ENCODE data around the gene VWF. TPM values are rescaled to one million over a fixed set of nuclear protein-coding genes. Genes with fewer than 3 reads are reported as not detected.

The VWF gene
- total and polyA plus RNA-seq, 2 of the 13 experiments (the other 11 are each of a cell fraction or from before 2014, with no cell fraction given) = 0.20 to 0.25 TPM

DNA sequence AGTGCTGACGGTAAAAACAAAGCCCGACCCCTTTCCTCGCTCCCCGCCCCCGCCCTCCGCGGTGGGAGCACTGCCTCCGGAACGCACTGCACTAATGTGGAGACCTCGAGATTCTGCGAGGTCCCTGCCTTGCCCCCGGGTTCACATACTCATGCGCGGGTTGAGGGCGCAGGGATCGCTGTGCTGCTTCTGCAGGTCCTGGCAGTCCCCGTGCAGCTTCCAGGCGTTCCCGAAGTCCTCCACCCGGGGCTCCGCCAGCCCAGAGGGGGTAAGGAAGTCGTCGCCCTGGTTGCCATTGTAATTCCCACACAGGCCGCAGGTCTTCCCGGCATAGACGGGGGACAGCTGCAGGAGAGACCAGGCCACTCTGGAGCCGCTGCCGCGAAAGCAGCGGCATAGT lies 66.8 kb downstream of the VWF start:
- no TSS peak for BruUV-seq (replicated peaks)
- POLR2A ChIA-PET = interaction anchor here (1.2 to 2.0 kb wide), 5 partner anchors 13 to 227 kb away, joined by 4 to 8 read pairs (median 5); no protein-coding TSS in a partner anchor
- no peak for ATAC-seq

More for the DNA sequence above, 66.8 kb downstream of the VWF start:
- Histone ChIP-seq H3K79me2 (ENCODE audit: insufficient read depth, low read length) (no peaks in the 10 kb centered on the region), H3K27ac (ENCODE audit: extremely low read length, insufficient read depth, low read length) (peak overlapping the region; percentile 86), H3K9ac (ENCODE audit: insufficient read depth, low read depth, low read length) (no peak overlapping the region), H3K9me3 (ENCODE audit: low read length) (no peaks in the 10 kb centered on the region), H3K36me3 (replicated peaks in 1 of 2; ENCODE audit: control insufficient read depth in 1 of 2, insufficient read depth in 2 of 2, low read length in 2 of 2) (no peaks in the 10 kb centered on the region), H3K27me3 (ENCODE audit: control insufficient read depth in 1 of 2, insufficient read depth in 2 of 2, low read length in 2 of 2) (no peaks in the 10 kb centered on the region; a peak in 1 of 5 replicates), H3K4me1 (ENCODE audit: insufficient read depth, low read length) (peaks cover 80% of the 10 kb centered on the region), H3K4me2 (ENCODE audit: low read depth, low read length) (no peak overlapping the region), H2AFZ (ENCODE audit: low read length) (no peak overlapping the region), H3K4me3 (replicated peaks in 1 of 3; ENCODE audit: insufficient read depth in 1 of 3, low read depth in 2 of 3, low read length in 3 of 3) (no peak overlapping the region), H4K20me1 (ENCODE audit: insufficient read depth, low read length) (no peaks in the 10 kb centered on the region)
- TF ChIP-seq HOXD1 (CRISPR knock-in tag; IDR thresholded peaks at IDR 0.05) (no peak), ZC3H13 (CRISPR knock-in tag; IDR thresholded peaks at IDR 0.05) (no peak)
- TF ChIP-seq, protein P1, sequence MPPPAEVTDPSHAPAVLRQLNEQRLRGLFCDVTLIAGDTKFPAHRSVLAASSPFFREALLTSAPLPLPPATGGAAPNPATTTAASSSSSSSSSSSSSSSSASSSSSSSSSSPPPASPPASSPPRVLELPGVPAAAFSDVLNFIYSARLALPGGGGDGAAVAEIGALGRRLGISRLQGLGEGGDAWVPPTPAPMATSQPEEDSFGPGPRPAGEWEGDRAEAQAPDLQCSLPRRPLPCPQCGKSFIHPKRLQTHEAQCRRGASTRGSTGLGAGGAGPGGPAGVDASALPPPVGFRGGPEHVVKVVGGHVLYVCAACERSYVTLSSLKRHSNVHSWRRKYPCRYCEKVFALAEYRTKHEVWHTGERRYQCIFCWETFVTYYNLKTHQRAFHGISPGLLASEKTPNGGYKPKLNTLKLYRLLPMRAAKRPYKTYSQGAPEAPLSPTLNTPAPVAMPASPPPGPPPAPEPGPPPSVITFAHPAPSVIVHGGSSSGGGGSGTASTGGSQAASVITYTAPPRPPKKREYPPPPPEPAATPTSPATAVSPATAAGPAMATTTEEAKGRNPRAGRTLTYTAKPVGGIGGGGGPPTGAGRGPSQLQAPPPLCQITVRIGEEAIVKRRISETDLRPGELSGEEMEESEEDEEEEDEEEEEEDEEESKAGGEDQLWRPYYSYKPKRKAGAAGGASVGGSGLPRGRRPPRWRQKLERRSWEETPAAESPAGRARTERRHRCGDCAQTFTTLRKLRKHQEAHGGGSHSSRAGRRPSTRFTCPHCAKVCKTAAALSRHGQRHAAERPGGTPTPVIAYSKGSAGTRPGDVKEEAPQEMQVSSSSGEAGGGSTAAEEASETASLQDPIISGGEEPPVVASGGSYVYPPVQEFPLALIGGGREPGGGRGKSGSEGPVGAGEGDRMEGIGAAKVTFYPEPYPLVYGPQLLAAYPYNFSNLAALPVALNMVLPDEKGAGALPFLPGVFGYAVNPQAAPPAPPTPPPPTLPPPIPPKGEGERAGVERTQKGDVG (CRISPR knock-in tag; IDR thresholded peaks at IDR 0.05; ENCODE audit: borderline replicate concordance) = peak; percentile 14; the same call in 1 of the 2 replicates
- CTCF ChIA-PET (ENCODE audit: low intra/inter-chr PET ratio, low total read pairs) = no interaction called here
- intact Hi-C loops (cut with micrococcal nuclease; ENCODE audit: unreplicated experiment) = no loop called here
- DNase-seq (ENCODE audit: low spot score) (no peak), FAIRE-seq (no peak)
- in situ Hi-C loops (cut with HindIII; ENCODE audit: extremely low pct_ligation_motif_present, low pct_unique_long_range_greater_than_20kb) = loop anchor here (25.0 kb wide), 1 partner anchor 405 kb away; the partner anchor contains the start of genes TAPBPL and VAMP1
- 94% methylated on average over 29 of the region's 30 CpGs for WGBS (ENCODE audit: low lambda C conversion rate)

All from HepG2 (cell line).